Activated CD8-positive, alpha-beta T cell treated with anti-CD3 and anti-CD28 coated beads for 36 hours (primary cell): Measurements from ENCODE around the gene MACROD1. TPM values are rescaled to one million over a fixed set of nuclear protein-coding genes. Genes with fewer than 3 reads are reported as not detected.
"Not testable (repeated sequence)": the region's sequence is repeated elsewhere in the genome, so short reads cannot be mapped to it uniquely, and the experiment has no call there.

Experiments
- ATAC-seq: fragments of 200-7000 bp; cut with Tn5 transposase; one replicate; pipeline ENCODE4 v1.10.0; 2021; ENCODE audit warnings: mild to moderate bottlenecking, moderate library complexity
- CTCF ChIA-PET: fragments of 350-600 bp; sonication (Branson Sonifier 250); formaldehyde crosslinking; loops from one replicate; lab custom pipeline; 2021; ENCODE audit warnings: antibody characterized with exemption; lab: Charles Lee
- POLR2A ChIA-PET: fragments of 350-600 bp; sonication (Branson Sonifier 250); formaldehyde crosslinking; loops from one replicate; lab custom pipeline; 2021; ENCODE audit warnings: antibody characterized with exemption; lab: Charles Lee
- DNase-seq: peaks from one replicate; pipeline ENCODE4 v3.0.0-alpha.2; 2020
- H3K27ac Mint-ChIP-seq: one replicate; pipeline ENCODE4 v1.8.0; 2021; ENCODE audit warnings: mild to moderate bottlenecking, mixed read lengths
- H3K27me3 Mint-ChIP-seq: one replicate; pipeline ENCODE4 v1.8.0; 2021; ENCODE audit warnings: mixed read lengths
- H3K36me3 Mint-ChIP-seq: one replicate; pipeline ENCODE4 v1.8.0; 2021; ENCODE audit warnings: low read depth, mixed read lengths
- H3K4me1 Mint-ChIP-seq: one replicate; pipeline ENCODE4 v1.8.0; 2021; ENCODE audit warnings: low read depth, mixed read lengths
- H3K4me3 Mint-ChIP-seq: one replicate; pipeline ENCODE4 v1.8.0; 2021; ENCODE audit warnings: mild to moderate bottlenecking, moderate library complexity, mixed read lengths
- H3K9me3 Mint-ChIP-seq: one replicate; pipeline ENCODE4 v1.8.0; 2021; ENCODE audit warnings: mixed read lengths
- intact Hi-C: fragments of 100-400 bp; cut with micrococcal nuclease; formaldehyde crosslinking; loops from one replicate; pipeline ENCODE4 v1.10.0; 2022
- total RNA-seq, 2 experiments: library from RNA; stranded (reverse); gene quantifications; one replicate each; pipeline ENCODE4 v1.2.3, GENCODE V29; 2021
- TF ChIP-seq, protein P1 (sequence below): fragments of 200-600 bp; IDR thresholded peaks from one replicate; pipeline ENCODE4 v1.8.0; 2022; ENCODE audit warnings: antibody characterized with exemption, mild to moderate bottlenecking

Gene MACROD1
- total RNA-seq, 2 experiments from 2014 or later: 38.7 to 38.8 TPM

DNA sequence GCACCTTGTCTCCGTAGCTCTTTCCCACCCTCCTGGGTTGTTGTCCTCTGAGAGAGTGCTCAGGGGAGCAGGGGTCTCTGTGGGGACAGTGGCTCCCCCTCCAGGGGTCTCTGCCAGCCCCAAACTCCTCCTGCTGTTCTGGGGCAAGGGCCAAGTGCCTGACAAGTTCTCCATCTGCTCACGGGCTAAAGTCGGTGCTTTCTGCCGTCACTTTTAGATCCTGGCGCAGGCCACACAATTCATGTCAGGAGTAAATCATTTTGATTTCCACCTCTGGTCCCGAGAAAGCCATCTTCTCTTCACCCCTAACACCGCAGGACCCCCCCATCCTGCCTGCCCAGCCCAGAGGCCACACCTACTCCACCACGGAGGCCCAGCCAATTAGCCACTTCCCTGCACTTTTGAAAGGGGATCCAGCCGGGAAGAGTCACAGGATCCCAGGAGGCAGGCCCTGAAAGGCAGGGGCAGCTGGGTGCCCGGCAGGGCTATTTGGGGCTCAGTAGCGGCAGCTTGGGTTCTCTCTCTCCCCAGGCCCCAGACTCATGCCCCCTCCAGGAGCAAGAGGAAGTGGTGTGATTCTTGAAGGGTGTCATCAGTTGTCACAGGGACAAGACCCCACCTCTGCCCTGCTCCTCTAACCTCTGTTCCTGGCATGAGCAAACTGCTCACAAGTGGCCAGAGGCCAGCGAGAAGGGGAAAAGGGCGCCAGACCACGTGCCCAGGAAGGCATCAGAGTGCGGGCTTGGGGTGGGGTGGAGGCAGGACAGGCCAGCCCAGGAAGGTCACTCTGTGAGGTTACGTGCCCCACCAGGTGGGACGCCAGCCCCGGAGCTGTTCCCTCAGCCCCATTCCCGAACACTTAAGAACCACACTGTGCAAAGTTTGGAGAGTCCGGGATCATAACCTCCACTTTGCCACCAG, 1.3 kb downstream of the MACROD1 start:
- H3K27ac Mint-ChIP-seq: peak overlapping the region; percentile 80
- no peaks in the 10 kb centered on the region for H3K27me3 Mint-ChIP-seq
- TF ChIP-seq, protein P1, sequence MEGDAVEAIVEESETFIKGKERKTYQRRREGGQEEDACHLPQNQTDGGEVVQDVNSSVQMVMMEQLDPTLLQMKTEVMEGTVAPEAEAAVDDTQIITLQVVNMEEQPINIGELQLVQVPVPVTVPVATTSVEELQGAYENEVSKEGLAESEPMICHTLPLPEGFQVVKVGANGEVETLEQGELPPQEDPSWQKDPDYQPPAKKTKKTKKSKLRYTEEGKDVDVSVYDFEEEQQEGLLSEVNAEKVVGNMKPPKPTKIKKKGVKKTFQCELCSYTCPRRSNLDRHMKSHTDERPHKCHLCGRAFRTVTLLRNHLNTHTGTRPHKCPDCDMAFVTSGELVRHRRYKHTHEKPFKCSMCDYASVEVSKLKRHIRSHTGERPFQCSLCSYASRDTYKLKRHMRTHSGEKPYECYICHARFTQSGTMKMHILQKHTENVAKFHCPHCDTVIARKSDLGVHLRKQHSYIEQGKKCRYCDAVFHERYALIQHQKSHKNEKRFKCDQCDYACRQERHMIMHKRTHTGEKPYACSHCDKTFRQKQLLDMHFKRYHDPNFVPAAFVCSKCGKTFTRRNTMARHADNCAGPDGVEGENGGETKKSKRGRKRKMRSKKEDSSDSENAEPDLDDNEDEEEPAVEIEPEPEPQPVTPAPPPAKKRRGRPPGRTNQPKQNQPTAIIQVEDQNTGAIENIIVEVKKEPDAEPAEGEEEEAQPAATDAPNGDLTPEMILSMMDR: no peak
- DNase-seq (no peak), ATAC-seq (no peak)
- ChIA-PET CTCF (interaction anchor here (1.7 to 5.4 kb wide), 3 partner anchors 12 to 164 kb away, joined by 9 to 21 read pairs (median 11); no protein-coding TSS in a partner anchor), POLR2A (interaction anchor here (0.8 to 3.0 kb wide), 9 partner anchors 9 to 391 kb away, joined by 3 to 25 read pairs (median 3); partner anchors contain the start of genes FERMT3 and STIP1)
- H3K36me3 Mint-ChIP-seq: peaks cover 11% of the 10 kb centered on the region
- peaks cover 16% of the 10 kb centered on the region for H3K4me1 Mint-ChIP-seq
- H3K9me3 Mint-ChIP-seq: no peaks in the 10 kb centered on the region
- intact Hi-C loops: no loop called here
- peak overlapping the region; percentile 84 for H3K4me3 Mint-ChIP-seq

DNA sequence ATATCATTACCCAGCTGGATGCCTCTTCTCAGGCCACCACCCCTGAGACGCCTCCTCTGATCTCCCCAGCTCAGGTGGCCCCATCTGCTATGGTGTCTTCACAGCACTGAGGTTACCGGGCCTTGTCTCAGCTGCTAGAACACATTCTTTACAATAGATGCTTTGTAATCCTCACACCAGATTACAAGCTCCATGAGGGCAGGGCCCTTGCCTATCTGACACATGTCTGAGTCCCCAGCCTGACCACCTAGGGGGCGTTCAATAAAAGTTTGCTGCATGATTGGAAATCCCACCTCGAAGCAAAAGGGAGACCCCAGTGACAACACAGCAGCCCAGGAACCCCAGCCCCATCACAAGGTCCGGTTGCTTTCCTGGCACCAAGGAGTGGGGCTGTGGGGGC, 2.0 kb downstream of the MACROD1 start:
- TF ChIP-seq, protein P1: no peak
- ChIA-PET POLR2A (interaction anchor here (0.7 to 1.7 kb wide), 5 partner anchors 21 to 390 kb away, joined by 3 to 6 read pairs (median 3); partner anchors contain the start of gene STIP1), CTCF (interaction anchor here (1.7 to 5.4 kb wide), 3 partner anchors 11 to 163 kb away, joined by 9 to 21 read pairs (median 11); no protein-coding TSS in a partner anchor)
- peaks cover 11% of the 10 kb centered on the region for H3K36me3 Mint-ChIP-seq
- H3K4me3 Mint-ChIP-seq: peak overlapping the region; percentile 16
- no peaks in the 10 kb centered on the region for H3K27me3 Mint-ChIP-seq
- H3K4me1 Mint-ChIP-seq: peaks cover 15% of the 10 kb centered on the region
- intact Hi-C loops: no loop called here
- H3K27ac Mint-ChIP-seq: no peak overlapping the region
- no peaks in the 10 kb centered on the region for H3K9me3 Mint-ChIP-seq
- DNase-seq (no peak), ATAC-seq (no peak)

DNA sequence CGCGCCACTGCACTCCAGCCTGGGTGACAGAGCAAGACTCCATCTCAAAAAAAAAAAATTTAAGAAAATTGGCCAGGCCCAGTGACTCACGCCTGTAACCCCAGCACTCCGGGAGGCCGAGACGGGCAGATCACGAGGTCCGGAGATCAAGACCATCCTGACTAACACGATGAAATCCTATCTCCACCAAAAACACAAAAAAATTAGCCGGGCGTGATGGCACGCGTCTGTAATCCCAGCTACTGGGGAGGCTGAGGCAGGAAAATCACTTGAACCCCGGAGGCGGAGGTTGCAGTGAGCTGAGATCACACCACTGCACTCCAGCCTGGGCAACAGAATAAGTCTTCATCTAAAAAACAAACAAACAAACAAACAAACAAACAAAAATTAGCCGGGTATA, 3.1 kb downstream of the MACROD1 start:
- POLR2A ChIA-PET: interaction anchor here (1.5 kb wide), 1 partner anchor 22 kb away, joined by 6 read pairs; no protein-coding TSS in a partner anchor
- H3K9me3 Mint-ChIP-seq, H3K27ac Mint-ChIP-seq, ATAC-seq, intact Hi-C loops, H3K27me3 Mint-ChIP-seq, H3K4me3 Mint-ChIP-seq, DNase-seq: not testable (repeated sequence)
- CTCF ChIA-PET: interaction anchor here (2.8 to 5.4 kb wide), 2 partner anchors 10 to 162 kb away, joined by 11 to 21 read pairs; no protein-coding TSS in a partner anchor
- H3K4me1 Mint-ChIP-seq: peaks cover 15% of the 10 kb centered on the region
- peaks cover 11% of the 10 kb centered on the region for H3K36me3 Mint-ChIP-seq

DNA sequence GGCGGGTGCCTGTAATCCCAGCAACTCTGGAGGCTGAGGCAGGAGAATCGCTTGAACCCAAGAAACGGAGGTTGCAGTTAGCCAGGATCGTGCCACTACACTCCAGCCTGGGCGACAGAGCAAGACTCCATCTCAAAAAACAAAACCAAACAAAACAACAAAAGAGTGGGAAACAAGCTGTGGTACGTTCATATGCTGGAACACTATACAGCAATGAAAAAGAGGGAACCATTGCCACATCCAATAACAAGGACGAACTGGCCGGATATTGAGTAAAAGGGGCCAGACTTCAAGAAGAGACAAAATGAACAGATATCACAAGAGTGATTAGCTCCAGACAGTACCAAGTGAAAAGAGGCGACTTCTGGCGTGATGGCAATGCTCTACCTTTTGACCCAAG, 4.9 kb downstream of the MACROD1 start:
- Mint-ChIP-seq H3K27ac (no peak overlapping the region), H3K9me3 (no peaks in the 10 kb centered on the region), H3K27me3 (no peaks in the 10 kb centered on the region), H3K4me1 (peaks cover 10% of the 10 kb centered on the region), H3K4me3 (no peak overlapping the region), H3K36me3 (peaks cover 11% of the 10 kb centered on the region)
- ATAC-seq (no peak), DNase-seq (no peak)
- POLR2A ChIA-PET: no interaction called here
- TF ChIP-seq, protein P1: no peak
- intact Hi-C loops: no loop called here
- CTCF ChIA-PET: no interaction called here

DNA sequence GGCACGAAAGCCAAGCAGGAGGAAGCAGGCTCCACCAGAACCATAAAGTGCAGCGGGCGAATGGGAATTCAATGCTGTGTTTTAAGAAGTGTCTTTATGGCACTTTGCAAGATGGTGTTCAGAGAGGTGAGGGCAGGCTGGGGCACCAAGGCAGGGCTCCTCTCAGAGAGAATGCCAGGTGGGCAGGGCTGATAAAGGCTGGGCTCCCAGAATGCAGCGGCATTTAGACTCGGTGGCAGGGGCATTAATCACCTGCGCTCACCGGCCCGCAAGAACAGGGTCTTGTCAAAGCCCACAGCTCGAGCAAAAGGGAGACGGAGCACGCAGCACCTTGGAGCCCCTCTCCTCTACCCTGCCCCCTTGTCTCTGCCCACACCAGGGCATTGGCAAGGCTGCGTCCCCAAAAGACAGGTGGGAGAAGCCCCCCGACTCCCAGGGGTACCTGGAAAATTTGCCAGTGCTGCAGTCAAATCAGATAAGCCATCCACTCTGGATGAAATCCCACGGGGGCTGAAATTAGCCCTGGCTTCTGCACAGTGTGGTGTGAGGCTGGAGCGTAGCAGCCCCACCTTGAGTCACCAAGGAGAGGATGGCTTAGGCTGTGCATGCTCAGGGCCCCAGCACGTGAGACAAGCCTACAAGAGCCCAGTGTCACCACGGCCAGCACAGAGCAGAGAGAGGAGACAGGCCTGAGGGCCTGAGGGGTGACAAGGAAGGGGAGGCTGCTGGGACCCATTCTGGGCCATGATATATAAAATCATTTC, 8.1 kb downstream of the MACROD1 start:
- ChIA-PET CTCF (no interaction called here), POLR2A (no interaction called here)
- intact Hi-C loops: no loop called here
- Mint-ChIP-seq H3K9me3 (no peaks in the 10 kb centered on the region), H3K4me1 (peaks cover 4% of the 10 kb centered on the region), H3K27me3 (no peaks in the 10 kb centered on the region), H3K36me3 (peaks cover 6% of the 10 kb centered on the region), H3K27ac (no peak overlapping the region), H3K4me3 (no peak overlapping the region)
- TF ChIP-seq, protein P1: no peak
- DNase-seq: no peak
- ATAC-seq: no peak
